ENCODE measurements around the gene SLC7A1. TPM values are rescaled to one million over a fixed set of nuclear protein-coding genes. Genes with fewer than 3 reads are reported as not detected.

SLC7A1 gene
- total and polyA plus RNA-seq, 2 of the 13 experiments (the other 11 are each of a cell fraction or from before 2014, with no cell fraction given), result 14.5 to 15.3 TPM

DNA sequence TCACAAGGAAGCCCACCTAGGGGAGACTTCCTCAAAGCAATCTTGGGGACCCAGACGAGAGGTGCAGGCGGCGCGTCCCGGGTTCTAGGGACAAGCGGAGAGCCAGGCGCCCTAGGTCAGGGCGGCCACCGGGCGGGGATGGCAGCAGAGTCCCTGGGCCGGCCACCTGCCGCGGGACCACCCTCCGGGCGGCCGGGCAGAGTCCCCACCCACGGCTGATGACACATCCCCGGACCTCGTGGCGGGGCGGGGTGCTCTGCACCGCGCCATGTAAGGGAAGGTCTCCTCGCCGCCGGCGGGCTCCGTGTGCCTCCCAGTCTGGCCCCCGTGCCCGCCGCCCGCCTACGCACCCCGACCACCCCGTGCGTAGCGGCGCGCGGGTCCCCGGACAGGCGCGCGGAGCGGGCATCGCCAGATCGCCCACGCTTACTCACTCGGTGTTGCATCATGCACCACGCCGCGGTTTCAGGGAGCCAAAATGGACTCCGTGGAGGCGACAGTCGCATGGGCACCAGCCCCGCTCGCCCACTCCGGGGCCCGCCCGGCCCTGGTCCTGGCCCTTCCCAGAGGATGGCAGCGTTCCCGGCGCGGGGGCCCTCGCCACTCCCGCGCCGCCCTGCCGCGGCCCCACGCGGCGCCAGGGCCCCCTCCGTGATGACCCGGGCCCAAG is 643 bp downstream of the SLC7A1 start (continued):
- TF ChIP-seq, protein P1, sequence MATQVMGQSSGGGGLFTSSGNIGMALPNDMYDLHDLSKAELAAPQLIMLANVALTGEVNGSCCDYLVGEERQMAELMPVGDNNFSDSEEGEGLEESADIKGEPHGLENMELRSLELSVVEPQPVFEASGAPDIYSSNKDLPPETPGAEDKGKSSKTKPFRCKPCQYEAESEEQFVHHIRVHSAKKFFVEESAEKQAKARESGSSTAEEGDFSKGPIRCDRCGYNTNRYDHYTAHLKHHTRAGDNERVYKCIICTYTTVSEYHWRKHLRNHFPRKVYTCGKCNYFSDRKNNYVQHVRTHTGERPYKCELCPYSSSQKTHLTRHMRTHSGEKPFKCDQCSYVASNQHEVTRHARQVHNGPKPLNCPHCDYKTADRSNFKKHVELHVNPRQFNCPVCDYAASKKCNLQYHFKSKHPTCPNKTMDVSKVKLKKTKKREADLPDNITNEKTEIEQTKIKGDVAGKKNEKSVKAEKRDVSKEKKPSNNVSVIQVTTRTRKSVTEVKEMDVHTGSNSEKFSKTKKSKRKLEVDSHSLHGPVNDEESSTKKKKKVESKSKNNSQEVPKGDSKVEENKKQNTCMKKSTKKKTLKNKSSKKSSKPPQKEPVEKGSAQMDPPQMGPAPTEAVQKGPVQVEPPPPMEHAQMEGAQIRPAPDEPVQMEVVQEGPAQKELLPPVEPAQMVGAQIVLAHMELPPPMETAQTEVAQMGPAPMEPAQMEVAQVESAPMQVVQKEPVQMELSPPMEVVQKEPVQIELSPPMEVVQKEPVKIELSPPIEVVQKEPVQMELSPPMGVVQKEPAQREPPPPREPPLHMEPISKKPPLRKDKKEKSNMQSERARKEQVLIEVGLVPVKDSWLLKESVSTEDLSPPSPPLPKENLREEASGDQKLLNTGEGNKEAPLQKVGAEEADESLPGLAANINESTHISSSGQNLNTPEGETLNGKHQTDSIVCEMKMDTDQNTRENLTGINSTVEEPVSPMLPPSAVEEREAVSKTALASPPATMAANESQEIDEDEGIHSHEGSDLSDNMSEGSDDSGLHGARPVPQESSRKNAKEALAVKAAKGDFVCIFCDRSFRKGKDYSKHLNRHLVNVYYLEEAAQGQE (IDR thresholded peaks at IDR 0.05; ENCODE audit: borderline replicate concordance in 1 of 2, low read depth in 1 of 2, low read length in 2 of 2), result no peak
- TF ChIP-seq ZSCAN20 (CRISPR knock-in tag; IDR thresholded peaks at IDR 0.05; ENCODE audit: borderline replicate concordance) (0 out of 2 replicates have a peak, but pooled peaks have one; percentile 34), ZNF883 (CRISPR knock-in tag; IDR thresholded peaks at IDR 0.05; ENCODE audit: not compliant biosample characterization) (no peak), TBP (CRISPR knock-in tag; IDR thresholded peaks at IDR 0.05) (no peak), ZNF614 (CRISPR knock-in tag; IDR thresholded peaks at IDR 0.05; ENCODE audit: borderline replicate concordance) (no peak), ZC3H4 (CRISPR knock-in tag; IDR thresholded peaks at IDR 0.05; ENCODE audit: borderline replicate concordance) (0 out of 2 replicates have a peak, but pooled peaks have one; percentile 30), ZNF263 (CRISPR knock-in tag; IDR thresholded peaks at IDR 0.05) (no peak), ZNF775 (CRISPR knock-in tag; IDR thresholded peaks at IDR 0.05; ENCODE audit: borderline replicate concordance) (no peak), RCOR2 (CRISPR knock-in tag; IDR thresholded peaks at IDR 0.05) (no peak), ZNF337 (CRISPR knock-in tag; IDR thresholded peaks at IDR 0.05; ENCODE audit: borderline replicate concordance, low read depth) (no peak), ZNF180 (CRISPR knock-in tag; IDR thresholded peaks at IDR 0.05; ENCODE audit: borderline replicate concordance, low read depth) (no peak), NFKBIZ (CRISPR knock-in tag; IDR thresholded peaks at IDR 0.05) (no peak), ZFX (CRISPR knock-in tag; IDR thresholded peaks at IDR 0.05; ENCODE audit: low read depth) (peak; percentile 35), ZNF660 (CRISPR knock-in tag; IDR thresholded peaks at IDR 0.05; ENCODE audit: borderline replicate concordance, low read depth) (no peak), NCOA2 (CRISPR knock-in tag; IDR thresholded peaks at IDR 0.05) (no peak), ZNF224 (CRISPR knock-in tag; IDR thresholded peaks at IDR 0.05) (peak; percentile 68; the same call in 1 of the 2 replicates), CBX5 (CRISPR knock-in tag; IDR thresholded peaks at IDR 0.05; ENCODE audit: borderline replicate concordance) (no peak), ZNF431 (CRISPR knock-in tag; IDR thresholded peaks at IDR 0.05; ENCODE audit: borderline replicate concordance, low read depth) (0 out of 2 replicates have a peak, but pooled peaks have one; percentile 31), HDAC6 (IDR thresholded peaks at IDR 0.05; ENCODE audit: low read depth, low read length) (no peak), KDM2A (CRISPR knock-in tag; IDR thresholded peaks at IDR 0.05; ENCODE audit: borderline replicate concordance, low read depth) (peak; percentile 44; the same call in 1 of the 2 replicates), RFXAP (CRISPR knock-in tag; IDR thresholded peaks at IDR 0.05; ENCODE audit: borderline replicate concordance) (no peak)
- TF ChIP-seq, protein P2, sequence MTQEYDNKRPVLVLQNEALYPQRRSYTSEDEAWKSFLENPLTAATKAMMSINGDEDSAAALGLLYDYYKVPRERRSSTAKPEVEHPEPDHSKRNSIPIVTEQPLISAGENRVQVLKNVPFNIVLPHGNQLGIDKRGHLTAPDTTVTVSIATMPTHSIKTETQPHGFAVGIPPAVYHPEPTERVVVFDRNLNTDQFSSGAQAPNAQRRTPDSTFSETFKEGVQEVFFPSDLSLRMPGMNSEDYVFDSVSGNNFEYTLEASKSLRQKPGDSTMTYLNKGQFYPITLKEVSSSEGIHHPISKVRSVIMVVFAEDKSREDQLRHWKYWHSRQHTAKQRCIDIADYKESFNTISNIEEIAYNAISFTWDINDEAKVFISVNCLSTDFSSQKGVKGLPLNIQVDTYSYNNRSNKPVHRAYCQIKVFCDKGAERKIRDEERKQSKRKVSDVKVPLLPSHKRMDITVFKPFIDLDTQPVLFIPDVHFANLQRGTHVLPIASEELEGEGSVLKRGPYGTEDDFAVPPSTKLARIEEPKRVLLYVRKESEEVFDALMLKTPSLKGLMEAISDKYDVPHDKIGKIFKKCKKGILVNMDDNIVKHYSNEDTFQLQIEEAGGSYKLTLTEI (CRISPR knock-in tag; conservative IDR thresholded peaks at IDR 0.05), result no peak
- TF ChIP-seq, protein P3, sequence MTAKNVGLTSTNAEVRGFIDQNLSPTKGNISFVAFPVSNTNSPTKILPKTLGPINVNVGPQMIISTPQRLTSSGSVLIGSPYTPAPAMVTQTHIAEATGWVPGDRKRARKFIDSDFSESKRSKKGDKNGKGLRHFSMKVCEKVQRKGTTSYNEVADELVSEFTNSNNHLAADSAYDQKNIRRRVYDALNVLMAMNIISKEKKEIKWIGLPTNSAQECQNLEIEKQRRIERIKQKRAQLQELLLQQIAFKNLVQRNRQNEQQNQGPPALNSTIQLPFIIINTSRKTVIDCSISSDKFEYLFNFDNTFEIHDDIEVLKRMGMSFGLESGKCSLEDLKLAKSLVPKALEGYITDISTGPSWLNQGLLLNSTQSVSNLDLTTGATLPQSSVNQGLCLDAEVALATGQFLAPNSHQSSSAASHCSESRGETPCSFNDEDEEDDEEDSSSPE (CRISPR knock-in tag; IDR thresholded peaks at IDR 0.05), result peak; percentile 33; the same call in 1 of the 2 replicates
